ENCODE measurements around the gene RNF25.
A peak's percentile ranks its signal among the peaks of the same experiment; 100 is the strongest.

Gene RNF25

DNA sequence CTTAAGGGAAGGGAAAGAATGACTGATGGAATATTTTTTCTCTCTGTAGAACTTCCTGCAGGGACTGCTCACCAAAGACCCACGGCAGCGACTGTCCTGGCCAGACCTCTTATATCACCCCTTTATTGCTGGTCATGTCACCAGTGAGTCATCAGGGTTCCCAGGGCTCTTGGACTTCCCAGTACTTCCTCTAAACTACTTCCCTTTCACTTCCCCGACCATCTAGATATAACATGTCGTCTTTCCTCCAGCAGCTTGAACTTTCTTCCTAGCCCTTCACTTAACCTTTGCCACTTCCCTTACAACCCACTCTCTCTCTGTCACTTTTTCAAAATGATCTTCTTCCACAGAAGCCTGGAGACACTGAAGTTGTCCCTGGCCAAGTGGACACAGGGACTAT is 7.3 kb upstream of the RNF25 start:
- peak in 1 of 2 donors; percentile 60 for DNase-seq

DNA sequence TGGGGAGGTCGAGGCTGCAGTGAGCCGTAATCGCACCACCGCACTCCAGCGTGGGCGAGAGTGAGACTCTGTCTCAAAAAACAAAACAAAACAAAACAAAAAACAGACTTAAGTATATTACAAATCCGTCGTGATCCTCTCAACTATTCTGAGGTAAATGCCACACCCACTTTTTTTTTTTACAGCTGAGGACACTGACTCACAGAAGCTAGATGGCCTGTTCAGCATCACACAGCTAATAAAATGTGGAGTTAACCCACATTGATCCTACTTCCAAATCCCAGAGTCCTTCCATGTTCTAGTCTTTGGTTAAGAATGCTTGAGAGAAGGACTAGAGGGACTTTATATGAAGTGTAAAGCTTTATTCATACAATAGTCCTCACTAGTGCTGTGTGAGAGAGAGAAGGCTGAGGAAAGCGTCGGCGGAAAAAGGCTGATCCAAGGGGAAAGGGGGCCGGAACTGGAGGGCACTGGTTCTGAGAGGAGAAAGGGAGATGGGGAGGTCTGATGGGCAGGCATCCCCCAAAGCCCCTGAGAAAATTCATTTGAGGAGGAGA is 627 bp downstream of the RNF25 start:
- no peak for DNase-seq

DNA sequence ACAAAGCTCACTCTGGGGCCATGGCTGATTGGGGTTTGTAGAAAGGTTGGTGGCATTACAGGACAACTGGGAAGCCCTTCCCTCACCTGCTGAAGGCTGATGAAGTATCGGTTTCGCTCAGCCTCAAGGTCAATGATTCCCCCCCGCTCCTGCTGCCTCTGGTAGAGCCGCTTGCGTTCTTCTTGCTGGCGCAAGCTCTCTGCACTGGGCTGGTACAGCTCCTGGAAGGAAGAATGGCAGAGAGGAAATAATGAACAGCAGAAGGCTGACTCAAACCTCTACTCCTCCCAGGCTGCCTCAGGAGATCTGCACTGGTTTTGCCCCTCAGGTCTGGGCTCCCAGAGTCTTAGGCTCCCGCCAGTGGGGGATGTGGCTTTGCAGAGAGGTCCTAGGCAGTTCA is 7.1 kb downstream of the RNF25 start:
- DNase-seq: no peak

DNA sequence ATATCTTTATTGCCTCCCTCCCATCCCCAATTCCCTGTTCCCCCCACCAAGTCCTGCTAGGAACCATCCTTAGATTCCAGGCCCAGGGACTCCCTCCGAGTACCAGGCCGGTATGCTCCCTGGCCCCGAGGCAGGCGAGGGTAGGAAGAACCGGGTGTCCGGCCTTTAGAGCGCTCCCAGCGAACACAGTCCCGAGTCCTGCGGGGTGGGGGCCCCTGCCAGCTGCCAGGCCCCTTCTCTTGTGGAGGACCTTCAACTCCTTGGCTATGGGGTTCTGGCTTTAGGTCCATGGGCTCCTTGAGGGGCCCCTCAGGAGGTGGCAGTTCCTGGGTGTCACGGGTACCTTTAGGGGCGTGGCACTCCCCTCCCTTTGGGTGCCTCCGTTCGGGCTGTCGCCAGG is 7.9 kb downstream of the RNF25 start:
- no peak for DNase-seq

DNA sequence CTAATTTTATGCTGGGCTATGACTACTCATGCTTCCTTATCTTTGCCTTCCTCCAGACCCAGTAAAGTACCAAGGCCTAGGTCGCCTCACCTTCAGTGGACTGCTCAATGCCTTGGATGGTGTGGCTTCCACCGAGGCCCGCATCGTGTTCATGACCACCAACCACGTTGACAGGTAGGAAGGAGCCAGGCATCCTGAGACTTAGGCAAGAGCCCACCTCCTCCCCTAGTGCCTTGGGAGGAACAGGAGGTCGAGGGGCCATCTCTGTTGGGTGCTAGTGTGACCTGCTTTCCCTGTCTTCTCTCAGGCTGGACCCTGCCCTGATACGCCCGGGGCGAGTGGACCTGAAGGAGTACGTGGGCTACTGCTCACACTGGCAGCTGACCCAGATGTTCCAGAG is 9.0 kb downstream of the RNF25 start:
- DNase-seq: no peak

DNA sequence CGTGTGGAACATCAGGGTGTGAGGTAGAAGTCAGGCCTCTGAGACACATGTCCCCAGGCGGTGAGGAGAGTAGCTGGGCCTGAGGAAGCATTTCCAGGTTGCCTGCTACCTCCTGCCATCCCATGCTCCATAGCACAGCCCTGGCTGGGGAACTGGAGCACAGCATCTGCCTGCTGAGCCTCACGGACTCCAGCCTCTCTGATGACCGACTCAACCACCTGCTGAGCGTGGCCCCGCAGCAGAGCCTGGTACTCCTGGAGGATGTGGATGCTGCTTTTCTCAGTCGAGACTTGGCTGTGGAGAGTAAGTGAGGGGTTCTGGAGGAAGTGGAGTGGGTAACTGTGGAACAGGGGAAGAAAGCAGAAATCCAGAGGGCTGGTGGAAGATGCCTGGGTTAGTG is 9.4 kb downstream of the RNF25 start:
- no peak for DNase-seq

DNA sequence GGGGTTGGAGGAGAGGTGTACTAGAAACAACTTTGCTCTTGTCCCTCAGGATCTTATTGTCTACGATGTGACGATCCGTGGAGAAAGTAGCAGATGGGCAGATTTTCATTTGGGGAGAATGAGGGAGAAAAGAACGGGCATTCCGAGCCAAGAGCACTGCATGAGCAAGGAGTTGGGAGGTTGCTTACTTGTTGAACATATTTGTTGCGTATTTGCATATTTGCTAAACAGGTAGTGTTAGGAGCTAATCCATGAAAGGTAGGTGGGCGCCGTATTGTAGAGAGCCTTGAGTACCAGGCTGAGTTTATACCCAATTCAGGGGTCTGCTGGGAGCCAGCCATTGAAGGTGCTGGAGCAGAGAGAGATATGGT is 11.8 kb downstream of the RNF25 start:
- DNase-seq: no peak

DNA sequence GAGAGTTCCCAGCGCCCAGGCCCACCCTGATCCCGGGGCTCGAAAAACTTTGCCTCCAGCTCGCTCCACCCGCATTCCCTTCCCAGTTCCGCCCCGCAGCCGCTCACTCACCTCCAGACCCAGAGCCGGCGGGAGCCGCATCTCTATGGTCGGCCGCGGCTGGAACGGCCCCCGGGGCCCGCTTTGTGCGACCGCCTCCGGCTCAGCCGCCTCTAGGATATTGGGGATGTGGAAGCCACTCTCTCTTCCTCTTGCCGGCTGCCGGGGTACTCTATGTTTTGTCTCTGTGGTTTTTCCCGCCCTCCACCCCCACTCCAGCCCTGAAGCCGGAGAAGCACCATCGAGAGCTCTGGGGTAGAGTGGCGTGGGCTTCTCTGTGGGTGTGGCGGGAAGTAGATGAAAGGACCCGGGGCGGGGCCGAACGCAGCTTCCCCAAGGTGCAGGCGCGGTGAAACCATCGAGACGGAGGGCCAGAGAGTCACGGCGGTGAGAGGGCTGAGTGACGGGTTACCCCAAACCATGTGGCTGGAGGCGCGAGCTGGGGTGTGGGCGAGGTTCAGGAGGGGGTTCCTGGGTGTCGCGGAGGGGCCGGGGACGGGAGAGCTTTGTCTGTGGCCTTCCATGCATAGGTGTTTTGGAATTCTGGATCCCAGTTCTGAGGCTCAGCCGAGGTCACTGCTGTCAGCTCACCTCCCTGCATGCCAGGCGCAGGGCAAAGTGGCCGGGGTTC is 12.4 kb downstream of the RNF25 start, which contains the start of the genes BCS1L and ZNF142:
Gene BCS1L (plus strand): TSS at position 426 of the 730 bp plus-strand sequence. CDS start 1,305 bp downstream, outside the sequence.
Gene ZNF142 (minus strand): TSS at position 366 of the 730 bp plus-strand sequence. CDS start 3,194 bp downstream, outside the sequence.
- peak; percentile 92 to 93 for DNase-seq

DNA sequence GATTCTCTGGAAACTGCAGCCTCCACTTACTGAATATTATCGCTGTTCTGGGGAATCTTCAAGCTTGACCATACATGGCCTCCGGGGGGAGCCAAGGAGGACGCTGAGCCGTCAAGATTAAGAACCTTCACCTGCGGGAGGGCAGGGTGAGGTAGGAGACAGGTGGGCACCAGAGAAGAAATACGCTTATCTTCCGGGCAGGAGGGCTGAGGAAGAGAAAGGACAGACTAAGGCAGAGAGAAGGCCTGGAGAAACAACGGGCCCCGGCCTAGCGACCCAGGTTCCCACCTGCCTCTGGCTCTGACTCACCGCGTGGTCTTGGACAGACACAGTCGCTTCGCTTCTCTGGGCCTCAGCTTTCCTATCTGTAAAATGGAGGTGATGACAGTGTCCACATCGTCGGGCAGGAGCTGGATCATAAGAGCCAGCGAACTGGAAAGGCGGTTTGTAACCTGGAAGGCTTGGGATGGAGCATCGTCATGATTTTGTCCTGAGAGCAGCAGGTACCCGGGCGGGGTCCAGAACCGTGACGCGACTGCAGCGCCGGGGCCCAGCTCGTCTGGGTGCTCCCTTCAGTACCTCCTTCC is 13.0 kb downstream of the RNF25 start:
- peak; percentile 28 to 44 for DNase-seq

DNA sequence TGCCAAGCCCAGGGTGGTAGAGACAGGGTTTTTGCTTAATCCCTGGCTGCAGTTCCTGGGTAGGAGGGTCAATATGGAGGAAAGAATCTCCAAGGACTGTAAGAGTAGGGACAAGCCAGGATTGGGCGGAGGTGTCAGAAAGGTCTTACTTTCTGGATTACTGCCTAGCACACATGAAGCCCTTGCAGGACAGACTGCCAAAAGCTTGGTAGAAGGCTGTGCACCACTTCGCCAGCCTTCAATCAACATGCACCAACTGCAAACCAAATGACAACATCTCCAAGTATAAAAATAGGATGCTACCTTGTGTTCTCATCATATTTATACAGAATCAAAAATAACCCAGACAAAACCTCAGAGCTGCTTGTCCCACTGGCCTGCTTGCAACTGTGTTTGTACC is 16.1 kb downstream of the RNF25 start:
- DNase-seq: no peak

DNA sequence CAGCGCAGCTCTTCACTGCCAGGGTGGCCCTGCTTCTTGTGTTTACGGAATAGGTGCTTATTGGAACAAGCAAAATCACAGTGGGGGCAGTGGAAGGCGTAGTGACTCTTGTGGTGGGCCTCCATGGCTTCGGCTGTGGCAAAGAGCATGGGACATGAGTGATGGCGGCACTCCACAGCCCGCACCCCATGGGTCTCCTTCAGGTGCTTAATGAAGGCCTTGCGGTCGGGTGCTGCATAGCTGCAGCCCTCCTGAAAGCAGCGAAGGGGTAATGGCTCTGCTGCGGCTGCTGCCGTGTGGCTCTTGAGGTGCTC is 23.1 kb downstream of the RNF25 start:
- no peak for DNase-seq

DNA sequence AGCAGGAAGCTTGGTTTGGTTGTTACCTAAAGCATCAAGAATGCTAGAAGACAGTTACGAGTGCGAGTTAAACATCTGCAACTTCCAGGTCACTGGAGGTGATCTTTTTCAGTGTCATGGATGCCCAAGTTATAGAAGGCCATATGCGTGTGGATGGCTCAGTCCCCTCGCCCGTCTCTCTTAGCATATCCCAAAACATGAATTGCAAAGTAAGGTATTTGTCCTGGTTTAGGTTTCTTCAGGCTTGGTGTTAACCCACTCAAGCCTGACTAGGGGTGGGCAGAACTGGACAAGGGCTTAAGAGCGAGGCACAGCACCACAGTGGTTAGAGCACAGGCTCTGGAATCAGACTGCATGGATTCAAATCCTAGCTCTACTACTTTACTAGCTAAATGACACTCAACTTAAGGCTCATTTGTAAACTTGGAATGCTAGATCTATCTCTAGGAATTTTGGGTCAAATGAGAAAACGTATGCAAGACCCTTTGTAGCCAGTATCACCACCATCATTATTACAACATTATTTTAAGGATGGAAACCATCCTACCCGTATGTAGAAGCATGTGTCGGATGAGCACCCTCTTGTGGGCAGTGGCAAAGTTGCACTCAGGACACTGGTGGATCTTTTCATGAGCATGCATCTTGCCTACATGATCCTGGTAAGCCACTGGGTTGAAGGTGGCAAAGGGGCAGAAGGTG is 23.6 kb downstream of the RNF25 start:
- peak; percentile 58 to 63 for DNase-seq

DNA sequence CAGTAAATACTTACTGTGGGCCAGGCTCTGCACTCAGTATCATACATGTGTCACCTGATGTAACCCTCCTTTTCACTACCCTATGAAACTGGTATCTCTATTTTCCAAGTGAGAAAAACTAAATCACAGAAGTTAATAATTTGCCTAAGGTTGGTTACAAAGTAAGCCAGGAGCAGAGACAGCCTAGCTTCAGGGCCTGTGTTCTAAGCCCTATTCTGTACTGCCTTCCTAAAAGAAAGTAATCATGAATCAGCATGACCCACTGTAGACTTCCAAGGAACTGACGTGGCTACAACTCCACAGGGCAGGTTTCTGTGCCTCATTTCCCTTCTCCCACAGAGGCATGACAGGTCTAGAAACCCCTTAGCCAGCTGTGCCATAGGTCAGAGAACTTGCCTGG is 26.7 kb downstream of the RNF25 start:
- no peak for DNase-seq

DNA sequence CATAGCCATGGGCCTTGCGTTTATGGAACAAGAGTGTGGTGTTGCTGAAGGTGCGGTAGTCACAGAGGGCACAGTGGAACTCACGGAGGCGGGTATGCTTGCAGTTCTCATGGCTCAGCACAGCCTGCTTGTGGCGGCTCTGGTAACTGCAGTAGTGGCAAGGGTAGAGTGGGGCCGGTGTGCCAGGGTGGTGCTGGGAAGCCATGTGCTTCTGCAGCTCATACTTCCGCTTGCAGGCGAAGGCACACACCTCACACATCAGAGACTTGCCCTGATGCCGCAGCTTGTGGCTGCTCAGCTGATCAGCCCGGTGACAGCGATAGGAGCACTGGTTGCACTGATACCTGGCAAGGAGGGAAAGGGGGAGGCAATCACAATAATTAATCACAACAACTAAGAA is 27.1 kb downstream of the RNF25 start:
- DNase-seq: no peak

DNA sequence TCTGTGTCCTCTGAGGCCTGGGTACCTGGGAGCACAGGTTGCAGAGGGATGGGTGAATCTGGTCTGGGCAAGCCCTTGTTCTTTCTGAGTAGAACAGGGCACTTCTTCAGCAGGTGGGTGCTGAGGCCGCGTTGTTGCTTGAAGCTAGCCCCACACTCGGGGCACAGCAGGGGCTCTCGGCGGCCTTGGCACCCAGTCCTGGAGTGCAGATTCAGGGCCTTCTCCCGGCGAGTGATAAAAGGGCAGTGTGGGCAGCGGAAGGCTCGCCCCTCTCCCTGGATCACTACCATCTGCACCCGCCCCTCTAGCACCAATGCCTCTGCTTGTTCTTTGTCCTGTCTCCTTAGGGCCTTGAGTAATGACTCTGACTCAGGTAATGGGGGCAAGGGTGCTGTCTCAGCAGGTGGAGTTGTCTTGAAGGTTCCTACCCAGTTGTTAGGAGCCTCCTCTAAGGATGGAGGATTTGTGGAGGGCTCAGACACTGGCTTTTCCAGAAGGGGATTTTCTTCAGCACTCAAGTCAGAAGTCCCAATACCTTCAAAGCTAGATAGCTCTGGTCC is 28.0 kb downstream of the RNF25 start:
- no peak for DNase-seq

DNA sequence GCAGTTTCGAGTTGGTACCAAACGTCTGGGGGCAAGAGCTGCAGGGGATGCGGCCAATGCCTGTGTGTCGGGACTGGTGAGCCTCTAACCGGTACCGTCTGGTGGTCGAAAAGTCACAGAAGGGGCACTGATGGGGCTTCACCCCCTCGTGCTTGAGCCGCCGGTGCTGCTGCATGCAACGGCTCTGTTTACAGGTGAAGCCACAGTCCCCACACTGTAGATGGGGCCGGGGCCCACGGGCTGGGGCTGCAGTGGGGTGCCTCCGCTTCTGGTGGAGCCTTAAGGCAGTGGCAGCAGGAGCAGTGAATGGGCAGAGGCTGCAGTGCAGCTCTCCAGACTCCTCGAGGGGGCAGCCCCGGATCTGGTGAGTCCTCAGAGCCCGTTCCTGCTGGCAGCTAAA is 29.0 kb downstream of the RNF25 start:
- no peak for DNase-seq

DNA sequence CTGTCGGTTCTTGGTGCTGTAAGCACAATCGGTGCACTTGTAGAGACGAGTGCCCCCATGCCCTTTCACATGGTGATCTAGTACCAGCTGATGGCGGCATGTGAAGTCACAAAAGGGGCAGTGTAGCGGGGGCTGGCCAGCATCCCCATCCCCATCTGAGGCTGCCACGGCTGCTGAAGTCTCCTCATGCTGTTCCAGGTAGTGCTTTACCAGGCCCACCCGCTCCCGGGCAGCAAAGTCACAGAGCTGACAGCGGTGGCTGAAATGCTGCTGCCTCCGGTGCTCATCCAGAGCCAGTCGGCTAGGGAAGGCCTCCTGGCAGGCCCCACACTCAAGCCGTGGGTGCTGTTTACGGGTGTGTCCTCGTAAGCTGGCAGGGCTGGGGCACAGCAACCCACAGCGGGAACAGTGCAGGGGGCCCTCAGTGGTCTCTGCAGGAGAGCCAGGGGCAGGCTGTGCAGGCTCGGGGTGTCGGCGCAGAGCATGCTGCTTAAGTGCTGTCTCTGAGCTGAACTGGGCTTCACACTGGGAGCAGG is 29.6 kb downstream of the RNF25 start:
- DNase-seq: no peak

DNA sequence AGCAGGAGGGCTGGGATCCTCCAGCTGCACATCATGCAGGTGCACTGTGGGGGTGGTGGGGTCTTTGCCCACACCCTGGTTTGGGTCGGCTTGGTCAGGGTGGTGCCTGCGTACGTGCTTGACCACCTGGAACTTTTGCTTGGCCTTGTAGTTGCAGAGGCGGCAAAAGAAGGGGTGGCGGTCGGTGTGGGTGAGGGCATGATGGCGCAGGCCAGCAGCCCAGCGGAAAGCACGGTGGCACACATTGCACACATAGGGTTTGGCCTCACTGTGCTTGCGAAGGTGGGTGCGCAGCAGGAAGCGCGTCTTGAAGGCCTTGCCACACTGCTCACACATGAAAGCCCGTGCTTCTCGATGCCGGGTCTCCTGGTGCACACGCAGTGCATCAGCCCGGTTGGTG is 33.4 kb downstream of the RNF25 start:
- DNase-seq: no peak

DNA sequence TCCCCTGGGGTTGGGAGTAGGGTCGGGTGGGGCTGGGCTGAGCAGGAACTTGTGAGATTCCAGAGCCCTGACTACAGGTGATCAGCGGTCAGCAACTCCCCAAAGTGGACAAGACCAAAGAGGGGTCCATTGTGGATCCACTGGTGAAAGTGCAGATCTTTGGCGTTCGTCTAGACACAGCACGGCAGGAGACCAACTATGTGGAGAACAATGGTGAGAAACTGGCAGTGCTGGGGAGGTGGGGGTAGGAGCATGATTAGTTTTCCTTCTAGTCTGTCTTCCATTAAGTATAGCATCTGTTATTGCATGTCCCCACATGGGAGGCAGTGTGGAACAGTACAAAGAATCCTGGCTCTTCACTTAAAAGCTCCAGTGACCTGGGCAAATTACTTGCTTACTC is 36.1 kb downstream of the RNF25 start:
- no peak for DNase-seq

DNA sequence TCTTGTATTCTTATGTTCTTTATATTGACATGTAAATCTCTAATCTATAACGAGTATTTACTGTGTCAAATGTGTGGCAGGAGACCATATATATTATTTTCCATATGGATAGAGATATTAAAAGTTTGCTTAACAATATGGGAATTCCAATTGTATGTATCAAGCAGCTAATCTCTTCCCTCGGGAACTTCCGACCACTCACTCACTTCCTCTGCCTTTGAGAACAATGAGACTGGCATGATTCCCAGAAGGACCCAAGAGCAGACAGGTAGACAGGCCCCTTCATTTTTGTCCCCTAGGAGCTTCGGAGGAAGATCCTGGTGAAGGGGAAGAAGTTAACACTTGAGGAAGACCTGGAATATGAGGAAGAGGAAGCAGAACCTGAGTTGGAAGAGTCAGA is 40.0 kb downstream of the RNF25 start:
- no peak for DNase-seq

DNA sequence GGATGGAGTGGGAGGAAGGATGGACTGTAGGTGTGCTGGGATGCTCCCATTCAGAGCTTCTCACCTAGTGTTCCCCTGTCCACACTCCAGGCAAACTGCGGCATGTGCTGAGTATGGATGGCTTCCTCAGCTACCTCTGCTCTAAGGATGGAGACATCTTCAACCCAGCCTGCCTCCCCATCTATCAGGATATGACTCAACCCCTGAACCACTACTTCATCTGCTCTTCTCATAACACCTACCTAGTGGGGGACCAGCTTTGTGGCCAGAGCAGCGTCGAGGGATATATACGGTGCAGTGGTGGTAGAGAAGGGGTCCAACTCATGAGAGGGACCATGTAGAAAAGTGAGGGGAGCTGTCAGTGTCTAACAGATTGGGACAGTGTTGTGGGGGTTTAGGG is 43.9 kb downstream of the RNF25 start:
- DNase-seq: no peak

DNA sequence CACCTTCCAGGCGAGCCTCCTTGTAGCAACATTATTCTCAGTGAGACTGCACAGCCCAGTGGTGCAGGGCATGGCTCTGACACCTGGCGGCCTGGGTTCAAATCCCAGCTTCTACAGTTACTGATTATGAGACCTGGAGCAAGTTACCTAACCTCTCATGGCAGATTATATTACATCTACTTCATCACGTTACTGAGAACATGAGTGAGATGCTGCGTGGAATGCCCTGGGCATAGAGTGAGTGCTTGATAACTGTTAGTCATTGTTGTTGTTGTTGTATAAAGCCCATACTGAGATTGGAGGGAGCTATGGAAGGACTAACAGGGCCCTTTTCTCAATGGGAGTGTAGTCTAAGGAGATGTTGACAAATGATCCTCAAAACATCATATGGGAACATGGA is 45.4 kb downstream of the RNF25 start:
- no peak for DNase-seq

DNA sequence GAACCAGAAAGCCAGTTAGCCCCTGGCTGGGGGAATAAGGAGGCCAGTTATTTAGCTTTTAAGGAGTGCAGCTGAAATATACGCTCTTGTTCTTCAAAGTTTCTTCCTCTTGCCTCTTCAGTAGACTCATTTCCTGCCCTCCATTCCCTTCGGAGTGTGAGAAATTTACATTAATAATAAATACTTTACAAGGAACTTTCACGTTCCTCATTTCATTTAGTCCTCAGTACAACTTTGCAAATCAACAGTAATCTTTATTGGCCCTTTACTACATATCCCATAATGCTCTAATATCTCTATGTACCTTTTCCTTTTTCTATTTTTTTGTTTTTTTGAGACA is 48.5 kb downstream of the RNF25 start:
- no peak for DNase-seq

All from CD4-positive, alpha-beta T cell treated with Interleukin-4 for 1 hour (primary cell).